HG02571 (cell line): Measurements from ENCODE around the gene CROCC2.

ENCODE experiments used
- ATAC-seq: cut with Tn5 transposase; IDR thresholded peaks from one replicate; pipeline ENCODE4 v1.9.1; 2021; ENCODE audit warnings: mild to moderate bottlenecking, moderate library complexity; ENCODE audit not compliant: unreplicated experiment

The CROCC2 gene

DNA sequence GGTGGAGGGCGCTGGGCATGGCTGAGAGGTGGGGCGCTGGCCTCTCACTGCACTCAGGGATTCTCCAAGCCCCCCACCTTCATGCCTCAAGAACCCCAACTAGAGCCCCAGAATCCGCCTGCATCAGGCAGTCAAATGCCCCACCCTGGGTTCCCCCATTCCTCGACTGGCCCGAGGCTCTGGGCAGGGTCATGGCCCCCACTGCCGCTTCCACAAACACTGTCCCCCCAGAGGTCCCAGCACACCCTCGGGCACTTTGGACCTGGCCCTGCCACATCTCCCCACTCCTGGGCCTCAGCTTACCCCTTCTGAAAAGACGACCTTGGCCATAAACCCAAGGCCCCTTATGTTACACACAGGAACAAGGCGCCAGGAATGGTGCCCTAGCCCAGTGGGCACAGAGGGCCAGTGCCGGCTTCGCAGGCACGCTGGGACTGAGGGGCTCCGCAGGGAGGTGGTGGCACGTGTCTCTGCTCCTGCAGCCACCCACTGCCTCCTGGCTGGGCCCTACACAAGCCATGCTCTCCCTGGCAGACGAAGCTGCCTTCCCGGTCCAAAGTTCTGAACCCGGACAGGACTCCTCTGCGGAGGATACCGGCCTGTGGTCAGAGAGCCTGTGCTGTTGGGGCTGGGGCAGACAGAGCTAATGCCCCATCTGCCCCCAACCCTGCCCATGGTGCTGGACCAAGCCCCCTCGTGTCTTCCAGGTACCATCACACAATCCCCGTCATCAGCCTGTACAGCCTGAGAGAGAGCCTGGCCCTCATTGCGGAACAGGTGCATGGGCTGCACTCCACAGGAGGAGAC is 30.7 kb upstream of the CROCC2 start:
- no peak for ATAC-seq

DNA sequence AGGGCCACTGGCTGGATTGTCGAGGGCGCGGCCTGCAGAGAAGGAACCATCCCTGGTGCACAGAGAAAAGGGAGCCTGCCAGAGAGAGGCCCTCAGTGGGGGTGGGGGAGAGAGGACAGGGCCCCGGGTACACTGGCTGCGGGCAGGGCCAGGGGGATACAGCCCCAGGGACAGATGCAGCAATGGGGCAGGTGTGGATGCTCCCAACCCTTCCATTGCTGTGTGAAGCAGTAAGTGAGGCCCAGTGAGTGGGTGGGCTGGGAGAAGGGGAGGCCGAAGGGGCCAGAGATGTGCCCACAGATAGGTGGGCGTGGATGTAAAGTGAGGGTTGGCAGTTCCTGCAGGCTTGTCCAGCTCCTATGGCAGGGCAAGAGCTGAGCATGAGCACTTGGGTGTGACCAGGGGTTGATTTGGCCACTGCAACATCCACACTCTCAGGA is 30.1 kb upstream of the CROCC2 start:
- ATAC-seq, result no peak

GRCh38 chr2:240876475-240877251 is 29.5 kb upstream of the CROCC2 start:
- ATAC-seq, result no peak

DNA sequence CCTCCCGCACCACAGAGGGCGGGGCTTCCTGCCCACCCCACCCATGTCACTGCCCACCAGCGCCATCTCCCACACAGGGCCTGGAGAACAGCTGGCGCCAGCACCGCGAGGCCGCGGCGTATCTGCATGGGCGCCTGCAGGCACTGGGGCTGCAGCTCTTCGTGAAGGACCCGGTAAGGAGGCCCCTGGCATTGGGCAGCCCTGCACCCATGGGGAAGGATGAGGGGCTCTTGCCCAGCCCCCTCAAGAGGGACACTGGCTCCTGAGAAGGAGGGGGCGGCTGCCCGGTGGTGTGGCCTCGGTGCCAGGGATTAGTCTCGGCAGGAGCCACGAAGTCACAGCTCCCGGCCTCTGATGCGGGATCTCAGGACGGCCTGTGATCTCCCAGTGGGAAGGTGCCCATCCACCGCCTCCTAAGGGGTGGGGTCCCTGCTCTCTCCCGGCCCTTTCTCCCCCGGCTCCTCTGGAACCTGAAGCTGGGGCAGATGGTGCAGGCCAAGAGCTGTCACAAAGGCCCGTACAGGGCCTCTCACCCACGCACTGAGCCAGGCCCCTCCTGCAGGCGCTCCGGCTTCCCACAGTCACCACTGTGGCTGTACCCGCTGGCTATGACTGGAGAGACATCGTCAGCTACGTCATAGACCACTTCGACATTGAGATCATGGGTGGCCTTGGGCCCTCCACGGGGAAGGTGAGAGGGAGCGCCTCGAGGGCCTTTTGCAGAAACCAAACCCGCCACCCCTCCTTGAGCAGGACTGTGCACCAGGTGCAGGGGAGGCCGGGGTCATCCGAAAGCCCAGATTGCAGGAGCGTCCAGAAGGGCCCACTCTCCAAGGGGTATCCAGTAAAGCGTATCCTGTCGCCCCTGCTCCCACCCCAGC is 28.4 kb upstream of the CROCC2 start:
- ATAC-seq, result no peak

- no peak for ATAC-seq
Observed at GRCh38 chr2:240878341-240878936, 27.7 kb upstream of the CROCC2 start.

- no peak for ATAC-seq
Observed at GRCh38 chr2:240879105-240879504, 27.0 kb upstream of the CROCC2 start.

DNA sequence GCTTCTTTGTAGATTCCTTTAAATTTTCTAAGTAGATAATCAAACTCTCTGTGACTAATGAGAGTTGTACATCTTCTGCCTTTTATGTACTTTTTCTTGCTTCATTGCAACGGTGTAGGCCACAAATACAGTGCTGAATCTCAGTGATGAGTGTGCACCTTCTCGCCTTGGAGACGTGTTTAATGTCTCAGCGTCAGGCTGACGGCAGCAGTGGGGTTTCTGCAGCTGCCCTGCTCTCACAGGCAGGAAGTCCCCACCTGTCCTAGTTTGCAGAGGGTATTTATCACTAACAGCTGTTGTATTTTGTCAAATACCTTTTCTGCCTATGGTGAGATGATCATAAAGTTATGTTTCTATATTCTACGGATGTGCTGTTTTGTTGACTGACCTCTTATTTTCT is 24.2 kb upstream of the CROCC2 start:
- ATAC-seq, result no peak

DNA sequence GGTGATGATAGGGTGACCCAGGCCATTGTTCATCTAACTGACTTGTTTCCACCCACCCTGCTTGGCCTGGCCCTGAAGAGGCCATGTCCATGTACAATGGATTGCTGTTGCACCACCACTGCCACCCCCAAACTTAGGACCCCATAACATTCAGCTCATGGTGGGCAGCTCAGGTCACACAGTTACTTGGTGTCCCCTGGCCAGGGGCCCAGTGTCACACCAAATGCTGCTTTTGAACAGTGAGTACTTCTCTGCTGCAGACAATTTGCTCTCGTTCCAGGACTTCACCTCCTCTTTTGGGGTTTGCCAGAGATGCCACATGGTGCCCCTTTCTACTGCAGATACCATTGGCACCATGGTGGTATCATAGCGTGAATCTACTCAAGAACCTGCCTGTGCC is 21.9 kb upstream of the CROCC2 start:
- ATAC-seq, result no peak

DNA sequence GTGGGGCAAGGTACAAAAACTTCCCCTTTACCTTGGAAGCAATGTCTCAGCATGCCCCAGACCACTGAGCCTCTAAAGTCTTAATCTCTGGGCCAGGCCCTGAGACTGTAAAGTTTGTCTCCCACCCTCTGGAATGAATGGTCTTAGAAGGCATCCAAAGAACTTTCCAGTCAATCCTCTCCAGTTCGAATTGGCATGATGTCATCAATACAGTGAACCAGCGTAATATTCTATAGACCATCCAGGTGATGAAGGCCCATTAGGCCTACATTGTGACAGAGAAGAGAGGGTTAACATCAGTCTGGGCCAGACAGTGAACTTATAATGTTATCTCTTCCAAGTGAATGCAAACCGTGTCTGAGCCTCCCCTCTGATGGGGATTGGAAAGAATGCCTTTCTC is 21.4 kb upstream of the CROCC2 start:
- ATAC-seq, result no peak

- no peak for ATAC-seq
Observed at GRCh38 chr2:240885566-240885965, 20.6 kb upstream of the CROCC2 start.

DNA sequence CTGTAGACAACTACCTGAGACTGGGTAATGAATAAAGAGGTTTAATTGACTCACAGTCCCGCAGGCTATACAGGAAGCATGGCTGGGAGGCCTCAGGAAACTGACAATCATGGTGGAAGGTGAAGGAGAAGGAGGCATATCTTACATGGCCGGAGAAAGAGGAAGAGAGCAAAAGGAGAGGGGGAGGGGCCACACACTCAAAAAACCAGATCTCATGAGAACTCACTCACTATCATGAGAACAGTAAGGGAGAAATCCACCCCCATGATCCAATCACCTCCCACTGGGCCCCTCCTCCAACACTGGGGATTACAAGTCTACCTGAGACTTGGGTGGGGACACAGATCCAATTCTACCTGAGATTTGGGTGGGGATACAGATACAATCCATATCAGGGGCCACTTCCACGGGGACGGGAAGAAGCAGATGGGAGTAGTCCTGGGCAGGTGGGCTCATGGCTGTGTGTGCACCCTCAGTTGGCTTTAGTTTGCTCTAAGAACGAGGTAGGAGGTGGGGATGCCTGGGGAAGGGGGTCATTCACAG is 20.0 kb upstream of the CROCC2 start:
- ATAC-seq, result no peak

- no peak for ATAC-seq
Observed at GRCh38 chr2:240886678-240887609, 19.2 kb upstream of the CROCC2 start.

GRCh38 chr2:240887631-240888030 is 18.5 kb upstream of the CROCC2 start:
- ATAC-seq, result no peak

GRCh38 chr2:240888130-240888889 is 17.8 kb upstream of the CROCC2 start:
- ATAC-seq, result no peak

- no peak for ATAC-seq
Observed at GRCh38 chr2:240888890-240889573, 17.1 kb upstream of the CROCC2 start.

DNA sequence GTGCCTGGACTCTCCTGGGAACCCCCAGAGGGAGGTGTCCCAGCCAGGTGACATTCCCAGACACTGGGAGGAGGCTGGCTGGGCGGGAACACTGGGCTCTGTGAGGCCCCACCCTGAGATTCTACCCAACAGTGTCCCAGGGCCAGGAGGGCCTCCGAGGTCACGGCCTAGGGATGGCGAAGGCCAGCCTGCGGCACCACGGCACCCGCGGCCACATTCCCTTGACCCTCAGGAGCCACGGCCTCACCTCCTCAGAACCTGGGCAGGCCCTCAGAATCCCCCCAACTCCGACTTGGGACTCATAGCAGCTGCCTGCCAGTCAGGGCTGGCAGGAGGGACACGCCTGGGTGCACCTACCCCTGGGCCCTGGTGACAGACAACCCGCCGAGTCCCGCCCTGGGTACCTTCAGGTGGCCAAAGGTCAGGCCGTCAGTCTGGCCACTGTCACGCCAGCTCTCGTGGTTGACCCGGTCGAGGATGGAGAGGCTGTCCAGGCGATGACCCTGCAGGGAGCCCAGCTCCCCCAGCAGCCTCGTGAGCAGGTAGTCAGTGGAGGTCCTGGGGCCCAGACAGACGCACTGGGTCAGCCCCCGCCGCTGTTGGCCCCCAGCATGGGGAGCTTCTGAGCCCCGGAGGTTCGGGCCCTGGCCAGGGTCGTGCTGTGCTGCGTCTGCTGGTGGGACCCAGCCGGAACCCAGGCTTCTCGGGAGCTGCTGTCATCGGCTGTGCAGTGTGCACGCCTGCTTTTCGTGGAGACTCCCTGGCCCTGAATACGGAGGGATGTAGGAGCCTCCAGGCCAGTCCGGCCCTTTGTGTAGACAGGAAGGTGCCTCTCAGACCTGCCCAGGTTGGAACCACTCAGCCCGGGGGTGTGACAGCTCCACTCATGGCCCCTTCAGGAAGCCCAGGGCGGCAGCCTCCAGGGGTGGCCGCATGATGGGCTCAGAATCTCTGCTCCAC is 16.3 kb upstream of the CROCC2 start:
- no peak for ATAC-seq

GRCh38 chr2:240890691-240891090 is 15.4 kb upstream of the CROCC2 start:
- no peak for ATAC-seq
